B cell (primary cell): ENCODE data around the gene FTO. TPM values are rescaled to one million over a fixed set of nuclear protein-coding genes. Genes with fewer than 3 reads are reported as not detected.

Source experiments
- ATAC-seq: fragments of 200-7000 bp; cut with Tn5 transposase; one replicate; pipeline ENCODE4 v1.10.0; 2021; ENCODE audit warnings: low read depth, mild to moderate bottlenecking, moderate number of reproducible peaks, moderate library complexity
- CTCF ChIA-PET: fragments of 350-600 bp; sonication (Branson Sonifier 250); formaldehyde crosslinking; loops from one replicate; lab custom pipeline; 2021; ENCODE audit warnings: antibody characterized with exemption, inconsistent platforms; lab: Charles Lee
- POLR2A ChIA-PET: fragments of 350-600 bp; sonication (Branson Sonifier 250); formaldehyde crosslinking; loops from one replicate; lab custom pipeline; 2021; ENCODE audit warnings: antibody characterized with exemption; lab: Charles Lee
- DNase-seq: peaks from one replicate; pipeline ENCODE4 v3.0.0; 2013
- H2AFZ ChIP-seq: 2 replicates; pipeline ENCODE4 v1.6.1; 2012; ENCODE audit warnings: mild to moderate bottlenecking, low read depth, low read length; ENCODE audit not compliant: insufficient read depth, poor library complexity, severe bottlenecking
- H3K27ac ChIP-seq, 2 donors: 1 replicate in 1 of 2; 2 replicates in 1 of 2; pipeline ENCODE4 v1.5.1; 2012 to 2013; ENCODE audit warnings: low read length in 2 of 2, mild to moderate bottlenecking in 2 of 2, moderate library complexity in 1 of 2
- H3K27me3 ChIP-seq, 4 experiments: fragments of 200-600 bp in 1 of 4; sonication (generic) in 1 of 4; replicated peaks in 1 of 4; 1 replicate in 2 of 4; 2 replicates in 2 of 4; pipeline versions ENCODE4 v1.6.1 to v1.7.0; 2013 to 2016; ENCODE audit warnings: low read length in 3 of 4, mild to moderate bottlenecking in 2 of 4, mixed read lengths in 1 of 4, moderate library complexity in 1 of 4; ENCODE audit not compliant: insufficient read depth in 4 of 4, control insufficient read depth in 3 of 4; ENCODE audit errors: control extremely low read depth in 1 of 4
- H3K36me3 ChIP-seq, 2 experiments: replicated peaks in 1 of 2; 1 replicate in 1 of 2; 2 replicates in 1 of 2; pipeline versions ENCODE4 v1.6.1 to v1.7.1; 2013; ENCODE audit warnings: low read length in 1 of 2; ENCODE audit not compliant: insufficient read depth in 2 of 2, control insufficient read depth in 1 of 2; ENCODE audit errors: control extremely low read depth in 1 of 2, extremely low read depth in 1 of 2
- H3K4me1 ChIP-seq, 2 donors: fragments of 200-600 bp in 1 of 2; sonication (generic) in 1 of 2; 1 replicate in 1 of 2; 2 replicates in 1 of 2; pipeline versions ENCODE4 v1.5.1 to v1.6.1; 2013 to 2017; ENCODE audit warnings: low read length in 2 of 2; ENCODE audit not compliant: control insufficient read depth in 2 of 2, insufficient read depth in 2 of 2
- H3K4me2 ChIP-seq: replicated peaks from 2 replicates; pipeline ENCODE3; 2012; ENCODE audit warnings: mild to moderate bottlenecking, low read depth, low read length; ENCODE audit not compliant: poor library complexity, severe bottlenecking
- H3K4me3 ChIP-seq, 5 experiments: fragments of 200-600 bp in 1 of 5; sonication (generic) in 1 of 5; 1 replicate in 3 of 5; 2 replicates in 2 of 5; pipeline versions ENCODE4 v1.5.1 to v1.7.0; 2011 to 2016; ENCODE audit warnings: low read length in 4 of 5, mild to moderate bottlenecking in 4 of 5, low read depth in 2 of 5, control low read depth in 1 of 5, moderate library complexity in 1 of 5; ENCODE audit not compliant: insufficient read depth in 1 of 5; ENCODE audit errors: control extremely low read depth in 1 of 5, extremely low read depth in 1 of 5
- H3K79me2 ChIP-seq: fragments of 200-600 bp; sonication (generic); one replicate; pipeline ENCODE4 v1.6.0; 2016; ENCODE audit warnings: low read length; ENCODE audit not compliant: control insufficient read depth, insufficient read depth
- H3K9ac ChIP-seq: fragments of 200-600 bp; sonication (generic); 2 replicates; pipeline ENCODE4 v1.6.1; 2017; ENCODE audit warnings: mild to moderate bottlenecking, low read length, moderate library complexity
- H3K9me3 ChIP-seq, 3 donors: one replicate each; pipeline versions ENCODE4 v1.6.1 to v1.7.1; 2013; ENCODE audit warnings: low read length in 2 of 3; ENCODE audit not compliant: control insufficient read depth in 2 of 3, insufficient read depth in 1 of 3; ENCODE audit errors: control extremely low read depth in 1 of 3
- H4K20me1 ChIP-seq: 2 replicates; pipeline ENCODE4 v1.6.0; 2012; ENCODE audit warnings: mild to moderate bottlenecking, low read length; ENCODE audit not compliant: insufficient read depth, control insufficient read depth, poor library complexity, severe bottlenecking
- H3K27ac Mint-ChIP-seq: one replicate; pipeline ENCODE4 v1.8.0; 2021; ENCODE audit warnings: mixed read lengths
- H3K27me3 Mint-ChIP-seq: one replicate; pipeline ENCODE4 v1.8.0; 2021; ENCODE audit warnings: mixed read lengths
- H3K4me1 Mint-ChIP-seq: one replicate; pipeline ENCODE4 v1.8.0; 2021; ENCODE audit warnings: mixed read lengths
- H3K4me3 Mint-ChIP-seq: one replicate; pipeline ENCODE4 v1.8.0; 2021; ENCODE audit warnings: mixed read lengths
- H3K9me3 Mint-ChIP-seq: one replicate; pipeline ENCODE4 v1.8.0; 2022; ENCODE audit warnings: mixed read lengths; ENCODE audit not compliant: insufficient read depth
- CTCF ChIP-seq: fragments of 200-600 bp; IDR thresholded peaks from one replicate; pipeline ENCODE4 v1.8.0; 2022; ENCODE audit warnings: antibody characterized with exemption, mild to moderate bottlenecking
- EZH2 ChIP-seq: IDR thresholded peaks from 2 replicates; pipeline ENCODE4 v1.6.1; 2012; ENCODE audit warnings: borderline replicate concordance, low read depth, mild to moderate bottlenecking, moderate library complexity, low read length; ENCODE audit not compliant: insufficient read depth, poor library complexity, severe bottlenecking
- WGBS: methylation state at CpG from one replicate; pipeline ENCODE4 v1.1.5; 2013; ENCODE audit warnings: missing lambda C conversion rate; ENCODE audit not compliant: insufficient coverage; 5-methylcytosine and 5-hydroxymethylcytosine counted together
- intact Hi-C: fragments of 100-400 bp; cut with micrococcal nuclease; formaldehyde crosslinking; loops from one replicate; pipeline ENCODE4 v1.10.0; 2022
- polyA plus RNA-seq: library from polyadenylated mRNA; depleted of rRNA; stranded (reverse); fragments of >200 nt; gene quantifications from 2 replicates; pipeline ENCODE4 v1.2.3, GENCODE V29; 2012
- total RNA-seq, 2 donors: library from RNA; stranded (reverse); fragments of 120-200 nt in 1 of 2; gene quantifications; 1 replicate in 1 of 2; 2 replicates in 1 of 2; pipeline versions ENCODE4 v1.2.3 to v1.2.4, GENCODE V29; 2013 to 2022

The FTO gene
- total and polyA plus RNA-seq, 2 donors (not counting 1 experiment from before 2014, with no cell fraction given), result 26.5 to 68.5 TPM

- intact Hi-C loops, result no loop called here
Observed at GRCh38 chr16:53708490-53708889, 4.5 kb downstream of the FTO start.

DNA sequence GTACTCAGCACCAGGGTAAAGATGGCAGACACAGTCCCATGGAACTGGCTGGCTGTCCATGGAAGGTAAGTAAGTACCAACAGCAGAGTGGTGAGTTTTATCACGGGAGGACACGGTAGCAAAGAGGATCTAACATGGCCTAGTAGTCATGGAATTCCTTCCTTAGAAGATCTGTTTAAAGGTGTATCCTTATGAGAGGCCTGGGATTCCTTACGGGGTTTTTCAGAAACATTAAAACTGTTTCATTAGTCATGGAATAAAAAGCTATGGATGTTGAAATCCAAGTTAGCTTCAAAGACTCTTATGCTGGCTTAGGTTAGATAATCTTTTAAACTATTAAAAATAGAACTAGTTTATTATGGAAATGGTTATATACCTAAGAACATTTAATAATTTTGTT is 7.4 kb downstream of the FTO start:
- no peaks in the 10 kb centered on the region for H3K9me3 ChIP-seq
- no peak overlapping the region for H3K9ac ChIP-seq
- H3K27me3 ChIP-seq, result no peaks in the 10 kb centered on the region
- no peak for TF ChIP-seq CTCF
- TF ChIP-seq EZH2, result no peak
- H3K27ac Mint-ChIP-seq, result no peak overlapping the region
- no peak overlapping the region for H3K4me3 ChIP-seq
- DNase-seq, result no peak
- no peak overlapping the region for H3K4me2 ChIP-seq
- H2AFZ ChIP-seq, result no peak overlapping the region
- H4K20me1 ChIP-seq, result peaks cover 12% of the 10 kb centered on the region
- ChIA-PET POLR2A (no interaction called here), CTCF (no interaction called here)
- intact Hi-C loops, result no loop called here
- no peaks in the 10 kb centered on the region for H3K27me3 Mint-ChIP-seq
- ATAC-seq, result no peak
- H3K27ac ChIP-seq, result no peak overlapping the region
- H3K4me1 ChIP-seq, result no peaks in the 10 kb centered on the region
- H3K79me2 ChIP-seq, result peaks cover 60% of the 10 kb centered on the region
- no peak overlapping the region for H3K4me3 Mint-ChIP-seq
- 93% methylated on average over 3 of the region's 3 CpGs for WGBS
- H3K9me3 Mint-ChIP-seq, result no peaks in the 10 kb centered on the region
- H3K4me1 Mint-ChIP-seq, result peaks cover 19% of the 10 kb centered on the region
- H3K36me3 ChIP-seq, result no peaks in the 10 kb centered on the region

More at GRCh38 chr16:53708490-53708889, 4.5 kb downstream of the FTO start:
- no peak overlapping the region for H3K9ac ChIP-seq
- peaks cover 5% of the 10 kb centered on the region for H4K20me1 ChIP-seq
- WGBS, result 57% methylated on average over 1 of the region's 2 CpGs
- H3K4me2 ChIP-seq, result no peak overlapping the region
- H3K4me3 ChIP-seq, result no peak overlapping the region
- Mint-ChIP-seq H3K4me3 (no peak overlapping the region), H3K4me1 (peaks cover 31% of the 10 kb centered on the region), H3K27ac (no peak overlapping the region), H3K9me3 (no peaks in the 10 kb centered on the region), H3K27me3 (no peaks in the 10 kb centered on the region)
- no peaks in the 10 kb centered on the region for H3K27me3 ChIP-seq
- ChIA-PET POLR2A (no interaction called here), CTCF (no interaction called here)
- H2AFZ ChIP-seq, result no peak overlapping the region
- H3K27ac ChIP-seq, result no peak overlapping the region
- ATAC-seq (no peak), DNase-seq (no peak)
- no peaks in the 10 kb centered on the region for H3K36me3 ChIP-seq
- no peak for TF ChIP-seq EZH2
- peaks cover 12 to 13% of the 10 kb centered on the region in 2 donors for H3K4me1 ChIP-seq
- H3K79me2 ChIP-seq, result peaks cover 74% of the 10 kb centered on the region
- no peaks in the 10 kb centered on the region for H3K9me3 ChIP-seq
